Body of pancreas (tissue), 4 donors: ENCODE measurements around the gene PDLIM7.

ENCODE experiments used
- POLR2A ChIP-seq, 3 donors: fragments of 450-650 bp; IDR thresholded peaks; one replicate each; pipeline ENCODE4 v1.6.1; 2016; ENCODE audit warnings: antibody characterized with exemption in 3 of 3, mild to moderate bottlenecking in 2 of 3
- TF ChIP-seq, protein P1 (sequence below), 7 experiments: fragments of 450-650 bp in 4 of 7; fragments of 200-600 bp in 3 of 7; sonication (generic) in 3 of 7; IDR thresholded peaks; one replicate each; pipeline ENCODE4 v1.5.1; 2016 to 2019; ENCODE audit warnings: antibody characterized with exemption in 7 of 7

DNA sequence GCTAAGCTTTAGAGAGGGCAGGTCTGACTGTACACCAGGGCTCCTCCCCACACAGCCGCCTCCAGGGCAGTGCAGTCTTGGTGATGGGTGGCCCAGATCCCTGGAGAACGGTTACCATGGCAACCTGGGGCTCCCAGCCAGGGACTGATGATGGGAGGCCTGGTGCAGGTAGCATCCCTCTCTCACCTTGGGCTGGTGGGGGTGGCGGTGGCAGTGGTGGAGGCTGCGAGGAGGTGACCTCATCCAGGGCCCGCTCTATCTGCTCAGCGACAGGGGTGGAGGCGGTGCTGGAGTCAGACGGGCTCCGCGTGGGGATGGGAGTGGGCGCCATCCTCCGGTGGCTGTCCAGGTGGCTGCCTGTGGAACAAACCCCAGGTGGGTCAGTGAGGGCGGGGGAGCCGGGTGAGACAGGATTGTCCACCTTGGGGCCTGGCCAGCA, 38.5 kb downstream of the PDLIM7 start:
- TF ChIP-seq, protein P1, sequence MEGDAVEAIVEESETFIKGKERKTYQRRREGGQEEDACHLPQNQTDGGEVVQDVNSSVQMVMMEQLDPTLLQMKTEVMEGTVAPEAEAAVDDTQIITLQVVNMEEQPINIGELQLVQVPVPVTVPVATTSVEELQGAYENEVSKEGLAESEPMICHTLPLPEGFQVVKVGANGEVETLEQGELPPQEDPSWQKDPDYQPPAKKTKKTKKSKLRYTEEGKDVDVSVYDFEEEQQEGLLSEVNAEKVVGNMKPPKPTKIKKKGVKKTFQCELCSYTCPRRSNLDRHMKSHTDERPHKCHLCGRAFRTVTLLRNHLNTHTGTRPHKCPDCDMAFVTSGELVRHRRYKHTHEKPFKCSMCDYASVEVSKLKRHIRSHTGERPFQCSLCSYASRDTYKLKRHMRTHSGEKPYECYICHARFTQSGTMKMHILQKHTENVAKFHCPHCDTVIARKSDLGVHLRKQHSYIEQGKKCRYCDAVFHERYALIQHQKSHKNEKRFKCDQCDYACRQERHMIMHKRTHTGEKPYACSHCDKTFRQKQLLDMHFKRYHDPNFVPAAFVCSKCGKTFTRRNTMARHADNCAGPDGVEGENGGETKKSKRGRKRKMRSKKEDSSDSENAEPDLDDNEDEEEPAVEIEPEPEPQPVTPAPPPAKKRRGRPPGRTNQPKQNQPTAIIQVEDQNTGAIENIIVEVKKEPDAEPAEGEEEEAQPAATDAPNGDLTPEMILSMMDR (IDR thresholded peaks at IDR 0.05), result no peak
- TF ChIP-seq POLR2A (IDR thresholded peaks at IDR 0.05), result no peak
